Measurements from ENCODE around the gene ZNF554.
"Not testable (repeated sequence)": the region's sequence is repeated elsewhere in the genome, so short reads cannot be mapped to it uniquely, and the experiment has no call there.

The ZNF554 gene

GRCh38 chr19:2816641-2817040, 3.0 kb upstream of the ZNF554 start:
- Histone ChIP-seq H3K9ac (ENCODE audit: low read length) (no peak overlapping the region), H3K27me3 (ENCODE audit: low read depth, low read length) (no peaks in the 10 kb centered on the region), H3K4me1 (ENCODE audit: low read length) (peaks cover 3% of the 10 kb centered on the region; the same call in 1 of the 2 replicates), H3K36me3 (replicated peaks; ENCODE audit: low read depth, low read length) (peaks cover 50% of the 10 kb centered on the region), H4K20me1 (ENCODE audit: insufficient read depth, low read length) (no peaks in the 10 kb centered on the region), H3K79me2 (ENCODE audit: low read length) (peaks cover 4% of the 10 kb centered on the region), H3K27ac (ENCODE audit: low read length) (no peak overlapping the region), H3K4me2 (ENCODE audit: low read length) (no peak overlapping the region), H2AFZ (ENCODE audit: low read depth, low read length) (no peak overlapping the region), H3K4me3 (ENCODE audit: low read length) (no peak overlapping the region), H3K9me3 (ENCODE audit: insufficient read depth, low read length) (no peaks in the 10 kb centered on the region)
- no peak for TF ChIP-seq CTCF (IDR thresholded peaks at IDR 0.05; ENCODE audit: low read depth, low read length)
- TF ChIP-seq EZH2phosphoT487 (IDR thresholded peaks at IDR 0.05; ENCODE audit: low read depth): no peak

- not testable (repeated sequence) for H2AFZ ChIP-seq (ENCODE audit: low read depth, low read length); H3K79me2 ChIP-seq (ENCODE audit: low read length); H3K9me3 ChIP-seq (ENCODE audit: insufficient read depth, low read length); H3K27ac ChIP-seq (ENCODE audit: low read length); H3K9ac ChIP-seq (ENCODE audit: low read length); H3K4me2 ChIP-seq (ENCODE audit: low read length); H3K27me3 ChIP-seq (ENCODE audit: low read depth, low read length); H3K4me1 ChIP-seq (ENCODE audit: low read length); H4K20me1 ChIP-seq (ENCODE audit: insufficient read depth, low read length); H3K4me3 ChIP-seq (ENCODE audit: low read length)
- H3K36me3 ChIP-seq (replicated peaks; ENCODE audit: low read depth, low read length): peaks cover 45% of the 10 kb centered on the region
Observed at GRCh38 chr19:2817237-2817829, 2.3 kb upstream of the ZNF554 start.

- no peaks in the 10 kb centered on the region for H3K9me3 ChIP-seq (ENCODE audit: insufficient read depth, low read length)
- peak overlapping the region; percentile 70 for H3K9ac ChIP-seq (ENCODE audit: low read length)
- peak overlapping the region; percentile 99 for H3K4me2 ChIP-seq (ENCODE audit: low read length)
- no peak overlapping the region for H3K27ac ChIP-seq (ENCODE audit: low read length)
- no peaks in the 10 kb centered on the region for H3K27me3 ChIP-seq (ENCODE audit: low read depth, low read length)
- peak overlapping the region; percentile 88 for H3K4me3 ChIP-seq (ENCODE audit: low read length)
- H3K36me3 ChIP-seq (replicated peaks; ENCODE audit: low read depth, low read length): peaks cover 19% of the 10 kb centered on the region
- H3K4me1 ChIP-seq (ENCODE audit: low read length): peaks cover 3% of the 10 kb centered on the region; the same call in 1 of the 2 replicates
- peak overlapping the region; percentile 40 for H2AFZ ChIP-seq (ENCODE audit: low read depth, low read length)
- H4K20me1 ChIP-seq (ENCODE audit: insufficient read depth, low read length): no peaks in the 10 kb centered on the region
- TF ChIP-seq CTCF (IDR thresholded peaks at IDR 0.05; ENCODE audit: low read depth, low read length) (no peak), EZH2phosphoT487 (IDR thresholded peaks at IDR 0.05; ENCODE audit: low read depth) (no peak)
- H3K79me2 ChIP-seq (ENCODE audit: low read length): peaks cover 4% of the 10 kb centered on the region
Observed at GRCh38 chr19:2820112-2820702, 539 bp downstream of the ZNF554 start.

- H3K79me2 ChIP-seq (ENCODE audit: low read length): peaks cover 4% of the 10 kb centered on the region
- no peaks in the 10 kb centered on the region for H3K27me3 ChIP-seq (ENCODE audit: low read depth, low read length)
- no peak overlapping the region for H3K27ac ChIP-seq (ENCODE audit: low read length)
- peaks cover 14% of the 10 kb centered on the region for H3K36me3 ChIP-seq (replicated peaks; ENCODE audit: low read depth, low read length)
- H3K9me3 ChIP-seq (ENCODE audit: insufficient read depth, low read length): peaks cover 9% of the 10 kb centered on the region; the same call in 1 of the 2 replicates
- H3K4me3 ChIP-seq (ENCODE audit: low read length): no peak overlapping the region
- no peaks in the 10 kb centered on the region for H4K20me1 ChIP-seq (ENCODE audit: insufficient read depth, low read length)
- no peak overlapping the region for H3K9ac ChIP-seq (ENCODE audit: low read length)
- peaks cover 3% of the 10 kb centered on the region; the same call in 1 of the 2 replicates for H3K4me1 ChIP-seq (ENCODE audit: low read length)
- H3K4me2 ChIP-seq (ENCODE audit: low read length): no peak overlapping the region
- H2AFZ ChIP-seq (ENCODE audit: low read depth, low read length): no peak overlapping the region
- TF ChIP-seq CTCF (IDR thresholded peaks at IDR 0.05; ENCODE audit: low read depth, low read length): no peak
- no peak for TF ChIP-seq EZH2phosphoT487 (IDR thresholded peaks at IDR 0.05; ENCODE audit: low read depth)
Observed at GRCh38 chr19:2822846-2823245, 3.2 kb downstream of the ZNF554 start.
